ENCODE measurements around the gene C5orf15.

The C5orf15 gene

GRCh38 chr5:133932441-133933168 lies 35.8 kb downstream of the C5orf15 start:
- no peak for DNase-seq (ENCODE audit: low read depth)
- TF ChIP-seq CTCF (IDR thresholded peaks at IDR 0.05; ENCODE audit: control insufficient read depth, insufficient read depth, low read depth, low read length, missing control alignments) = no peak
- no peak overlapping the region for H3K4me3 ChIP-seq (ENCODE audit: control insufficient read depth, low read depth, low read length)

- DNase-seq (ENCODE audit: low read depth) = no peak
- H3K4me3 ChIP-seq (ENCODE audit: control insufficient read depth, low read depth, low read length) = no peak overlapping the region
- no peak for TF ChIP-seq CTCF (IDR thresholded peaks at IDR 0.05; ENCODE audit: control insufficient read depth, insufficient read depth, low read depth, low read length, missing control alignments)
Observed at GRCh38 chr5:133931546-133931945, 36.9 kb downstream of the C5orf15 start.

- TF ChIP-seq CTCF (IDR thresholded peaks at IDR 0.05; ENCODE audit: control insufficient read depth, insufficient read depth, low read depth, low read length, missing control alignments) = no peak
- no peak for DNase-seq (ENCODE audit: low read depth)
- H3K4me3 ChIP-seq (ENCODE audit: control insufficient read depth, low read depth, low read length) = no peak overlapping the region
Observed at GRCh38 chr5:133930813-133931090, 37.7 kb downstream of the C5orf15 start.

- DNase-seq (ENCODE audit: low read depth) = no peak
- no peak for TF ChIP-seq CTCF (IDR thresholded peaks at IDR 0.05; ENCODE audit: control insufficient read depth, insufficient read depth, low read depth, low read length, missing control alignments)
- H3K4me3 ChIP-seq (ENCODE audit: control insufficient read depth, low read depth, low read length) = no peak overlapping the region
Observed at GRCh38 chr5:133930061-133930812, 38.2 kb downstream of the C5orf15 start.

GRCh38 chr5:133928587-133929393 lies 39.6 kb downstream of the C5orf15 start:
- no peak overlapping the region for H3K4me3 ChIP-seq (ENCODE audit: control insufficient read depth, low read depth, low read length)
- no peak for TF ChIP-seq CTCF (IDR thresholded peaks at IDR 0.05; ENCODE audit: control insufficient read depth, insufficient read depth, low read depth, low read length, missing control alignments)
- no peak for DNase-seq (ENCODE audit: low read depth)

GRCh38 chr5:133927300-133928180 lies 40.9 kb downstream of the C5orf15 start:
- H3K4me3 ChIP-seq (ENCODE audit: control insufficient read depth, low read depth, low read length) = no peak overlapping the region
- no peak for DNase-seq (ENCODE audit: low read depth)
- TF ChIP-seq CTCF (IDR thresholded peaks at IDR 0.05; ENCODE audit: control insufficient read depth, insufficient read depth, low read depth, low read length, missing control alignments) = no peak

All from AG09309 (cell line).